Prostate gland (tissue), 2 donors: Measurements from ENCODE around the gene TNS1.

Experiments
- POLR2A ChIP-seq: fragments of 450-650 bp; IDR thresholded peaks from one replicate; pipeline ENCODE4 v1.6.1; 2016; ENCODE audit warnings: antibody characterized with exemption, mild to moderate bottlenecking
- TF ChIP-seq, protein P1 (sequence below), 4 experiments: fragments of 200-600 bp in 2 of 4; fragments of 450-650 bp in 2 of 4; sonication (generic) in 2 of 4; IDR thresholded peaks; 1 replicate in 3 of 4; 2 replicates in 1 of 4; pipeline ENCODE4 v1.5.1; 2016 to 2019; ENCODE audit warnings: antibody characterized with exemption in 4 of 4, mild to moderate bottlenecking in 2 of 4, moderate library complexity in 2 of 4

DNA sequence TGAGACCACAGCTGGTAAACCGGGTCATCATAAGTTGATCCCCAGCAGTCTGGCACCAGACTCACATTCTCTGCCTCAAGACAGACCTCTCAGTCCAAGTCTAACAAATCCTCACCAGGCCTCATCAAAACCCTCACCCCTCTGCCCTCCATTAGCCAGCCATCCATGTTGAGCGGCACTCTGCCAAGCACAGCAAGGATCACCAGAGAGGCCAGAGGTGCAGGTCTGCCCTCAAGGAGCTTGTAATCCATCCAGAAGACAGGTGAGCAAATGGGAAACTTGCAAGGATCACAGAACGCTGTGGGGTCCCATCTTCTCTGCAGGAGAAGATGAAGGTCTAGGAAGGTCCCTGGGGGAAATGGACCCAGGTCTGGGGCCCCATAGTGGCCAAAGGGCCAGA lies 63.6 kb downstream of the TNS1 start:
- TF ChIP-seq, protein P1, sequence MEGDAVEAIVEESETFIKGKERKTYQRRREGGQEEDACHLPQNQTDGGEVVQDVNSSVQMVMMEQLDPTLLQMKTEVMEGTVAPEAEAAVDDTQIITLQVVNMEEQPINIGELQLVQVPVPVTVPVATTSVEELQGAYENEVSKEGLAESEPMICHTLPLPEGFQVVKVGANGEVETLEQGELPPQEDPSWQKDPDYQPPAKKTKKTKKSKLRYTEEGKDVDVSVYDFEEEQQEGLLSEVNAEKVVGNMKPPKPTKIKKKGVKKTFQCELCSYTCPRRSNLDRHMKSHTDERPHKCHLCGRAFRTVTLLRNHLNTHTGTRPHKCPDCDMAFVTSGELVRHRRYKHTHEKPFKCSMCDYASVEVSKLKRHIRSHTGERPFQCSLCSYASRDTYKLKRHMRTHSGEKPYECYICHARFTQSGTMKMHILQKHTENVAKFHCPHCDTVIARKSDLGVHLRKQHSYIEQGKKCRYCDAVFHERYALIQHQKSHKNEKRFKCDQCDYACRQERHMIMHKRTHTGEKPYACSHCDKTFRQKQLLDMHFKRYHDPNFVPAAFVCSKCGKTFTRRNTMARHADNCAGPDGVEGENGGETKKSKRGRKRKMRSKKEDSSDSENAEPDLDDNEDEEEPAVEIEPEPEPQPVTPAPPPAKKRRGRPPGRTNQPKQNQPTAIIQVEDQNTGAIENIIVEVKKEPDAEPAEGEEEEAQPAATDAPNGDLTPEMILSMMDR (IDR thresholded peaks at IDR 0.05): no peak
- TF ChIP-seq POLR2A: no peak
